HPDE6-E6E7 (cell line): ENCODE results near the gene FAM219B.
"Not testable (repeated sequence)": the region's sequence is repeated elsewhere in the genome, so short reads cannot be mapped to it uniquely, and the experiment has no call there.

Experiments
- DNase-seq: peaks from one replicate; pipeline ENCODE4 v3.0.0; 2011; ENCODE audit warnings: missing footprints; ENCODE audit errors: extremely low spot score

Gene FAM219B, protein sequence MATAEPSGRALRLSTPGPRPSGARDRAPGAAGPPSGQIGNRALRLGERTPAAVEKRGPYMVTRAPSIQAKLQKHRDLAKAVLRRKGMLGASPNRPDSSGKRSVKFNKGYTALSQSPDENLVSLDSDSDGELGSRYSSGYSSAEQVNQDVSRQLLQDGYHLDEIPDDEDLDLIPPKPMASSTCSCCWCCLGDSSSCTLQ

GRCh38 chr15:74906450-74907162, at the start of gene FAM219B:
FAM219B (minus strand) TSS chr15:74906851; CDS start chr15:74906800, 51 bp downstream.
- peak; percentile 91 for DNase-seq

GRCh38 chr15:74955796-74956647, 49.4 kb upstream of the FAM219B start:
- DNase-seq: peak; percentile 44

GRCh38 chr15:74955017-74955416, 48.4 kb upstream of the FAM219B start:
- DNase-seq: no peak

DNA sequence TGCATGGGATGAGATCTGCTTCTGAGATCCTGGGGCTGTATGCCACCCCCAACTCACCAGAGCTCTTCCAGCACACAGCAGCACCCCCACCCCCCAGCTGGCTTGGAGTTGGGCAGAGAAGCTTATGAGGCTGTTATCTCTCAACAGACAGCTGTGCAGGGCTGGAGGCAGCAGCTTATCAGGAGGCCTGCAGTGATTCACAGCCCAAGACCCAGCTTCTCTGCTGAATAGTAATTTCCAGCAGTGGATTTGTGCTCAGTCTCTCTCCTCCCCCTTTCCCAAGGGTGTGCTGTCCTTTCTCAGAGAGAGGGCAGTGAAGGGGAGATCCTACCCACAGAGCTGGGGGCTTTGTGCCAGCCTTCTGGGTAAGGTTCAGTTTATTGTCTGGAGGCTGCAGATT, 47.9 kb upstream of the FAM219B start:
- no peak for DNase-seq

DNA sequence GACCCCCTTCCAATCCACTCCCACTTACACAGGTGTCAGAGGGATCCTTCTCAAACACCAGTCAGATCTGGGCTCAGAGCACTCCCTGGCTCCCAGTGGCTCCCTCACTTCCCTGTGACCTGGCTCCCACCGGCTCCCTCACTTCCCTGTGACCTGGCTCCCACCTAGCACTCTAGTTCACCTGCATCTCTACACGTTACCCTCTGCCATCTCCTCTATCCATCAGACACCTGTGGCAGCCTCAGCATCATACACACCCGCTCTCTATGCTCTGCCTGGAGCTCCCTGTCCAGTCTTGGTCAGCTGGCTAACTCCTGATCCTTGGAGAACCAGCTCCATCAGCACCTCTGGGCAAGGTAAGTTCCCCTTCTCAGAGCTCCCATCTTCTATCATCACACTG, 44.4 kb upstream of the FAM219B start:
- no peak for DNase-seq

DNA sequence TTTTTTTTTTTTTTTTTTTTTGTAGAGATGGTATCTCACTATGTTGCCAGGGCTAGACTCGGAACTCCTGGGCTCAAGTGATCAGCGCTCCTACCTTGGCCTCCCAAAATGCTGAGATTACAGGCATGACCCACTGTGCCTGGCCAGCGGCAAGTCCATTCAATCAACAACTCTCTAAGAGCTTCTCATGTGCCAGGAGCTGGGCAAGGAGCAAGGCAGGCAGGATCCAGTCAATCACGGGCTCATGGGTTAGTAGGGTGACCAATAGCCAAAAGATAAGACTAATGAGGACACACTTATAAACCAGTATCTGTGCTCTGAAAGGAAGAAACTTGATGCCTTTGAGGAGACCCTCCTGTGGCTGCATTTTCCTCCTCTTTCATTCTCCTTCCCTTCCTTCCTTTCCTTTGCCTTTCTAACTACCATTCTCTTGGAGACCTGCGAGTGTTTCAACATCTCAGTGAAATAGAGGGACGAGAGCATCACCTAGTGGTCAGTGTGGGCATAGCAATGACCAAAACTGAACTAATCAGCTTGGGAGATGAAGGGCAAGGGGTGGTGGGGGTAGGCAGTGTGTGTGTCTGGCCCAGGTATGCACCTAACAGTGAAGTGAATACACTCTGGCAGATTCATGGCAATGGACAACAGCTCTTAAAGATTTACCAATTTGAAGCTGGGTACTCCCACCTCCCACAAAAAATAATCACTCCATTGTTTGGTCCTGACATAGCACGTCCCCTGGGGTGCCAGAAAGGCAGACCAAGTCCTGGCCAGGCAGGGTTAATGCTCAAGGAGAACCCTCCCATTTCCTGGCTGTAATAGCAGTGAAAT, 43.6 kb upstream of the FAM219B start:
- DNase-seq: peak; percentile 62

DNA sequence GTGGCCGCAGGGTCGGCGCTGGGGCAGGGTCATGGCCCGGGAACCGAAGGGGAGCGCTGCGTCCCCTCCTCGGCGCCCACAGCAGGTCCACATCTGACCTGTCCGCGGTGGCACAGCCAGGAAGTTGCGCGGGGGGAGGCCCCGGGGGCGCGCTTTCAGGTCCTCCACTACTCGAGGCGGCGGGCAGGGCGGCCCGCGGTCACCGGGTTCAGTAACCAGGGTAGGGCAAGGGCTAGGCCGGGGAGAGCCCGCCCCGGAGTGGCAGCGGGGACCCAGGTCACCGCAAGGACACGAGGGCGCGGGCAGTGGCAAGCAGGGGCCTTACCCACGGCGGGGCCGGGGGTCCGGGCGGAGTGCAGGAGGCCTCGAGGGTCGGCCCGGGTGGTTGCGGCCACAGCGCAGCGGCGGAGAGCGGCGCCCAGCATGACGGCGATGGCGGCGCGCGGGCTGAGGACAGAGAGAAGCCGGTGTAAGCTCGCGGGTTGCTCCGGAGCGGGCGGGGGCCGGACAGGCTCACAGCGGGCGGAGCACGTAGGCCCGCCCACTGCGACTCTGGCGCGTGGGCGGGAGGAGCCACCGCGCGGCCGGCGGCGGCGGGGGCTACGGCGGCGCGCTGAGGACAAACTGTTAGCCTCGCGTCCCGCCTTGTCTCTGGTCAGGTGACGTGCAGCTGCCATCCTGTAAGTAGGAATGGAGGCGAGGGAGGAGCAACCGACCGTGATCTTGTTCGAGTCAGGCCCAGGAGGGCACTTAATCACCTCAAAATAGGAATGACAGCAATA, 31.1 kb upstream of the FAM219B start, which contains the start of gene COX5A:
TSS of gene COX5A (minus strand) at position 484 of the 782 bp plus-strand sequence. CDS start at position 425, 59 bp downstream.
- peak; percentile 89 for DNase-seq

- DNase-seq: no peak
These were observed 30.6 kb upstream of the FAM219B start for GRCh38 chr15:74937272-74937589.

GRCh38 chr15:74935193-74935592, 28.5 kb upstream of the FAM219B start:
- not testable (repeated sequence) for DNase-seq

GRCh38 chr15:74933573-74933972, 26.9 kb upstream of the FAM219B start:
- no peak for DNase-seq

GRCh38 chr15:74928771-74929198, 22.1 kb upstream of the FAM219B start:
- DNase-seq: no peak

- DNase-seq: no peak
These were observed 17.9 kb upstream of the FAM219B start for GRCh38 chr15:74924525-74924924.

DNA sequence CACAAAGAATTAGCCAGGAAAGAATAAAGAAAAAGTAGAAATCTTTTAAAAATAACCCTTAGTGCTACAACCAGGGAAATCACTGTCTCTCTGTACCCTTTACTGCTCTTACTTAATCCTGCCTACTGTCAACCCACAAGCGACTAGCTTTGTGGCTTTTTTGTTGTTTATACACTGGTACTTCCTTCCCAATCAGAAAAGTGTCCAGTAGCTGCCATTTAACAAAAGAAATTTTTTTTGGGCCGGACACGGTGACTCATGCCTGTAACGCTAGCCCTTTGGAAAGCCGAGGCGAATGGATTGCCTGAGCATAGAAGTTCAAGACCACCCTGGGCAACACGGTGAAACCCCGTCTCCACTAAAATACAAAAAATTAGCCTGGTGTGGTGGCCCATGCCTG, 13.8 kb upstream of the FAM219B start:
- DNase-seq: no peak

DNA sequence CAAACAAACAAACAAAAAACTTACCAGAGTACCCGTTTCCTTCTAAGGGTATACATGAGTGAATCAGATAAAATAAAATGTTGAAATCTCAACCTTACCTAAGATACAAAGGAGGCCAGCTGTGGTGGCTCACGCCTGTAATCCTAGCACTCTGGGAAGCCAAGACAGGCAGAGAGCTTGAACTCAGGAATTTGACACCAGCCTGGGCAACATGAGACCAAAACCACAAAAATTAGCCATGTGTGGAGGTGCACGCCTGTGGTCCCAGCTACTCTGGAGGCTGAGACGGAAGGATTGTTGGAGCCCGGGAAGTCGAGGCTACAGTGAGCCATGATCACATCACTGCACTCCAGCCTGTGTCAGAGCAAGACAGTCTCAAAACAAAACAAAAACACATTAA, 11.0 kb upstream of the FAM219B start:
- DNase-seq: no peak

- not testable (repeated sequence) for DNase-seq
These were observed 7.1 kb upstream of the FAM219B start for GRCh38 chr15:74913799-74914198.

DNA sequence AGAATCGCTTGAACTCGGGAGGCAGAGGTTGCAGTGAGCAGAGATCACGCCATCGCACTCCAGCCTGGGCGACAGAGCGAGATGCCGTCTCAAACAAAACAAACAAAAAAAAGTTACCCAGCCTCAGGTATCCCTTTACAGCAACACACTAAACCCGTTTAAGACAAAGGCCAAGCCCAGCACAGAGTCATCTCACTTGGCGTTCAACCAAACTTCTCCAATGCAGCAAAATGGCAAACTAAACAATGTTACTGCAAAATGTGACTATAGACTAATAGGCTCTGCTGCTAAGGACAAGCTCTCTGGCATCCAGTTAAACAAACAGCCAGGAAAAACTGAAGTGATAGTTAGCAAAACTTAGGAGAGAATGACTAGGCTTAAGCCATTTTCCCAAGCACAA, 6.4 kb upstream of the FAM219B start:
- no peak for DNase-seq

GRCh38 chr15:74908635-74909034, 2.0 kb upstream of the FAM219B start:
- DNase-seq: no peak

DNA sequence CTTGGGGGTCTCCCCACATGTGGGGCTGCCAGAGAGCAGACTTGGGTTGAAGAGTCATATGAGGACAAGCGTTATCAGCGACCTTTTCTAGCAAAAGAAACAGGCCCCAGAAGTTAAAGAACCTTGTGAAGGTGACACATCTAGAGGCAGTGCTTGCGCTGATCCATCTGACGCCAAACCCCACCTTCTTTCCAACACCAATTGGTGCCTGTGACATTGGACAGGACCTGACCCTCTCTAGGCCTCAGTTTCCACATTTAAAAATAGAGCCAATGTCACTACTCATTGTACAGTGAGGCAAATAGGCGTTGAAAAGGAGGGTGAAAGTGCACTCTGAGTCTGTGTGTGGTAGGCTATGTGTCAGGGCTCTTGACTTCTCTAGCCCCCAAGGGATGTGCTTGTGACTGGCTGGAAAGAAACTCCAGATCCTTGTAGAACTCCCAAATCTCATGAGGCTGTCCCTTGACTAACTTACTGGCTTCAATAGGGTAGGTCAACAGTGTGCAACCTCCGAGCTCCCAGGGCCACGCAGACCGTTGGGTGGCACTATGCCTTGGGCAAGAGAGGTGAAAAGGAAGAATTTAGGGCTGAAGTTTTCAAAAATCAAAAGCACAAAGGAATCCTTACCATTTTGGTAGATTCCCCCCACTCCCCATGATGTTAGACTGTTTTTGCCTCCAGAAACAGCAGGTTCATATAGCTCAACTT, 666 bp upstream of the FAM219B start:
- DNase-seq: no peak

- no peak for DNase-seq
These were observed 593 bp downstream of the FAM219B start for GRCh38 chr15:74906067-74906449.

- no peak for DNase-seq
These were observed 2.4 kb downstream of the FAM219B start for GRCh38 chr15:74904190-74904805.
